Ovary (tissue), 9 donors: ENCODE data around the gene RPL27A. TPM values are rescaled to one million over a fixed set of nuclear protein-coding genes. Genes with fewer than 3 reads are reported as not detected.
"Not testable (repeated sequence)": the region's sequence is repeated elsewhere in the genome, so short reads cannot be mapped to it uniquely, and the experiment has no call there.

Experiments
- DNase-seq, 5 donors: peaks; one replicate each; pipeline ENCODE4 v3.0.0-alpha.2; 2019 to 2020
- H3K27ac ChIP-seq, 2 donors: fragments of 200-600 bp; one replicate each; pipeline versions ENCODE4 v1.5.1 to v1.8.0; 2019 to 2022
- H3K27me3 ChIP-seq: fragments of 200-600 bp; one replicate; pipeline ENCODE4 v1.8.0; 2022
- H3K36me3 ChIP-seq: fragments of 200-600 bp; sonication (generic); one replicate; pipeline ENCODE4 v1.5.1; 2019
- H3K4me1 ChIP-seq: one replicate; pipeline ENCODE4 v1.8.1; 2013; ENCODE audit warnings: mild to moderate bottlenecking, moderate library complexity; ENCODE audit not compliant: insufficient read depth
- H3K4me3 ChIP-seq: fragments of 200-600 bp; sonication (generic); one replicate; pipeline ENCODE4 v1.5.1; 2017
- H3K9me3 ChIP-seq, 2 donors: fragments of 200-600 bp in 1 of 2; sonication (generic) in 1 of 2; one replicate each; pipeline versions ENCODE4 v1.5.1 to v1.8.1; 2013 to 2019; ENCODE audit warnings: mild to moderate bottlenecking in 1 of 2, moderate library complexity in 1 of 2
- EP300 ChIP-seq: sonication (generic); formaldehyde crosslinking; IDR thresholded peaks from one replicate; pipeline ENCODE4 v1.6.1; 2017; ENCODE audit warnings: antibody characterized with exemption
- POLR2A ChIP-seq: fragments of 450-650 bp; IDR thresholded peaks from one replicate; pipeline ENCODE4 v1.6.1; 2017; ENCODE audit warnings: antibody characterized with exemption, mild to moderate bottlenecking, moderate library complexity
- WGBS, 3 donors: extraction: QIAGEN DNeasy Blood & Tissue Kit in 1 of 3; methylation state at CpG; one replicate each; pipeline versions ENCODE4 v1.1.5 to v1.1.7; 2013 to 2017; 5-methylcytosine and 5-hydroxymethylcytosine counted together
- intact Hi-C, 4 donors: fragments of 100-400 bp; cut with DNase I; formaldehyde crosslinking; loops; one replicate each; pipeline versions ENCODE4 v1.11.0 to v1.15.1; 2022 to 2023
- polyA plus RNA-seq, 2 donors: library from polyadenylated mRNA; stranded (reverse); fragments of 200-250 nt in 1 of 2; fragments of 350-450 nt in 1 of 2; fragmentation: Illumina TruSeq in 1 of 2; extraction: RNeasy Lipid Tissue Mini Kit (QIAGEN cat#74804) in 1 of 2; gene quantifications; one replicate each; pipeline ENCODE4 v1.2.3, GENCODE V29; 2013 to 2014
- total RNA-seq, 7 donors: library from RNA; depleted of rRNA in 2 of 7; stranded (reverse); fragments of >200 nt in 2 of 7; fragmentation: NEBNext Ultra II Directional in 3 of 7; extraction: Animal tissue kit (Norgen Biotek cat#: 25700) in 3 of 7; gene quantifications; one replicate each; pipeline versions ENCODE4 v1.1.0 to v1.2.4, GENCODE V29; 2016 to 2023
- TF ChIP-seq, protein P1 (sequence below), 3 donors: fragments of 450-650 bp in 2 of 3; fragments of 200-600 bp in 1 of 3; IDR thresholded peaks; one replicate each; pipeline versions ENCODE4 v1.5.1 to v1.8.0; 2016 to 2022; ENCODE audit warnings: antibody characterized with exemption in 3 of 3, mild to moderate bottlenecking in 1 of 3
- donor health status: DM: no; HTN: no; CAD: no; lungs with moderate emphysema.
- donor health status: DM: no; HTN: no; CAD: no.
- donor health status: Bipolar disorder and iron deficiency.
- donor health status: DM: yes; HTN: yes; CAD: no.
- donor health status: DM: no; HTN: no; CAD: no.
- donor health status: DM: yes; HTN: yes; CAD: no.

RPL27A gene
- total and polyA plus RNA-seq, 9 donors: 986 to 6,011 (median 2,159) TPM

- no peak overlapping the region for H3K27ac ChIP-seq
- no peak for DNase-seq
- H3K4me1 ChIP-seq: no peaks in the 10 kb centered on the region
- TF ChIP-seq, protein P1, sequence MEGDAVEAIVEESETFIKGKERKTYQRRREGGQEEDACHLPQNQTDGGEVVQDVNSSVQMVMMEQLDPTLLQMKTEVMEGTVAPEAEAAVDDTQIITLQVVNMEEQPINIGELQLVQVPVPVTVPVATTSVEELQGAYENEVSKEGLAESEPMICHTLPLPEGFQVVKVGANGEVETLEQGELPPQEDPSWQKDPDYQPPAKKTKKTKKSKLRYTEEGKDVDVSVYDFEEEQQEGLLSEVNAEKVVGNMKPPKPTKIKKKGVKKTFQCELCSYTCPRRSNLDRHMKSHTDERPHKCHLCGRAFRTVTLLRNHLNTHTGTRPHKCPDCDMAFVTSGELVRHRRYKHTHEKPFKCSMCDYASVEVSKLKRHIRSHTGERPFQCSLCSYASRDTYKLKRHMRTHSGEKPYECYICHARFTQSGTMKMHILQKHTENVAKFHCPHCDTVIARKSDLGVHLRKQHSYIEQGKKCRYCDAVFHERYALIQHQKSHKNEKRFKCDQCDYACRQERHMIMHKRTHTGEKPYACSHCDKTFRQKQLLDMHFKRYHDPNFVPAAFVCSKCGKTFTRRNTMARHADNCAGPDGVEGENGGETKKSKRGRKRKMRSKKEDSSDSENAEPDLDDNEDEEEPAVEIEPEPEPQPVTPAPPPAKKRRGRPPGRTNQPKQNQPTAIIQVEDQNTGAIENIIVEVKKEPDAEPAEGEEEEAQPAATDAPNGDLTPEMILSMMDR (IDR thresholded peaks at IDR 0.05): no peak
- no peaks in the 10 kb centered on the region for H3K36me3 ChIP-seq
- H3K4me3 ChIP-seq: no peak overlapping the region
- intact Hi-C loops: no loop called here
- WGBS, 3 donors: 86 to 93% (median 89%) methylated on average over 2 of the region's 2 CpGs
- no peaks in the 10 kb centered on the region for H3K27me3 ChIP-seq
- H3K9me3 ChIP-seq: no peaks in the 10 kb centered on the region
These were observed 26.3 kb upstream of the RPL27A start for GRCh38 chr11:8656291-8656690.

GRCh38 chr11:8658321-8659057, 24.1 kb upstream of the RPL27A start:
- H3K4me3 ChIP-seq: no peak overlapping the region
- no peaks in the 10 kb centered on the region for H3K27me3 ChIP-seq
- WGBS, 3 donors: 66 to 73% (median 68%) methylated on average over 15 of the region's 15 CpGs

DNA sequence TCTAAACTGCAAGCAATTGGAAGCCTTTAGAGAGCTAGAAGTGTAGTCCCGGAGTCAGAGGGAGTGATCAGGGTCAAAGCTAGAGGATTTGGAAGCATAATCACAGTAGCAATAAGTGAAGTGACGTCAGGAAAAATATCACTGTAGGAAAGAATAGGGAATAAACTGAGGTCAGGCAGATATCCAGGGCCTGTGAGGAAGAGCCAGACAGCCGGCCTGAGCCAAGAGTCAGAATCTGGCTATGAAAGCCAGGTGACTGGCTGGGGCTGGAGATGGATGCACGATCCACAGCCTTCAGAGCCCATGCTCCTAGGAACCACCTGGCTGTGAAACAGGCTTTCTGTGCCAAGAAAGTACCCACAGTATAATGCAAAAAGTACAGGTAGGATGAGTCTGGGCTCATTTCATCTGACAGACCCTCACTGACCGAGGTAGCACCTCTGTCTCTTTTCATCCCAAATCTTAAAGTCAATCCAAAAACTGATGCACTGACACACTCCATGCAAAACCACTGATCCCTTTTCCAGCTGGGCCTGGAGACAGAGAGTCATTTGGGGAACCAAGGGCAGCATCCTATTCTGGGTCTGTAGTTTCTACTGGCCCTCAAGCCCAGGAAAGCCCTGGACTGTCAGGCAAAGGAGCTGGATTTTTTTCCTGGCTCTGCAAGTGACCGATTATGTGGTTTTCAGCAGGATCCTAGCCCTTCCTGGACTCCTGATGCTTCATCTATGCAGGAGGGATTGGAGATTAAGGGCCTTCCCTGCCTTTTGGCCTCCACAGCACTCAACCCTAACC, 21.4 kb upstream of the RPL27A start:
- H3K9me3 ChIP-seq: no peaks in the 10 kb centered on the region
- H3K27ac ChIP-seq: no peak overlapping the region
- DNase-seq: no peak
- H3K36me3 ChIP-seq: no peaks in the 10 kb centered on the region
- 66 to 81% (median 67%) methylated on average over 6 of the region's 6 CpGs for WGBS, 3 donors
- no peaks in the 10 kb centered on the region for H3K4me1 ChIP-seq
- H3K27me3 ChIP-seq: no peaks in the 10 kb centered on the region
- TF ChIP-seq EP300: no peak
- TF ChIP-seq POLR2A: no peak
- TF ChIP-seq, protein P1 (IDR thresholded peaks at IDR 0.05): no peak
- intact Hi-C loops: no loop called here
- no peak overlapping the region for H3K4me3 ChIP-seq

More at GRCh38 chr11:8658321-8659057, 24.1 kb upstream of the RPL27A start:
- H3K9me3 ChIP-seq: no peaks in the 10 kb centered on the region
- no peak for DNase-seq
- H3K4me1 ChIP-seq: no peaks in the 10 kb centered on the region
- no peaks in the 10 kb centered on the region for H3K36me3 ChIP-seq
- H3K27ac ChIP-seq: no peak overlapping the region
- TF ChIP-seq POLR2A (no peak), EP300 (no peak)
- TF ChIP-seq, protein P1 (IDR thresholded peaks at IDR 0.05): no peak
- intact Hi-C loops: no loop called here

DNA sequence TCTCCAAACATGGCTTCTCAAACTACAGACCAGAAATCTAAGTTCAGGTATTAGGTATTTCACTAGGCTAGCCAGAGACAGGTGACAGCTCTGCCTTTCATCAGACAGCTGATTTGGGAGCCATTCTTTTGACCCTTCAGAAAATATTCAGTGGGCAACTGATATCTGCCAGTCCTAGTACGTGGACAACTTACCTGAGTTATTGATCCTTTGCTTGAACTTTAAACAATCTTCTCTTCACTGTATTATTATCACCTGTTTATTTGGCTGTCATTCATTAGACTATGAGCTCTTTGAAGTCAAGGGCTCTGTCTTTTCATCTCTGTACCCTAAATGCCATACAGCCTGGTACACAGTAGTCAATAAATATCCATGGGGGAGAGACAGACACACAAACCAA, 17.4 kb upstream of the RPL27A start:
- H3K4me1 ChIP-seq: no peaks in the 10 kb centered on the region
- no peak overlapping the region for H3K27ac ChIP-seq
- DNase-seq: no peak
- no peaks in the 10 kb centered on the region for H3K36me3 ChIP-seq
- intact Hi-C loops: no loop called here
- no peaks in the 10 kb centered on the region for H3K9me3 ChIP-seq
- no peaks in the 10 kb centered on the region for H3K27me3 ChIP-seq
- TF ChIP-seq, protein P1 (IDR thresholded peaks at IDR 0.05): no peak
- TF ChIP-seq POLR2A (no peak), EP300 (no peak)
- H3K4me3 ChIP-seq: no peak overlapping the region
- 91 to 92% (median 91%) methylated on average over 1 of the region's 1 CpG for WGBS, 3 donors

- H3K9me3 ChIP-seq, H3K4me3 ChIP-seq, H3K4me1 ChIP-seq, DNase-seq, H3K27me3 ChIP-seq, H3K27ac ChIP-seq, intact Hi-C loops, H3K36me3 ChIP-seq: not testable (repeated sequence)
- WGBS, 3 donors: 94 to 96% (median 96%) methylated on average over 6 of the region's 6 CpGs
These were observed 12.5 kb upstream of the RPL27A start for GRCh38 chr11:8670081-8670480.
